Neuronal stem cell (in vitro differentiated cells): ENCODE data around the gene UBE2QL1.

Experiments
- DNase-seq: peaks from one replicate; pipeline ENCODE4 v3.0.0-alpha.2; 2013; ENCODE audit warnings: low spot score
- H2AFZ ChIP-seq: one replicate; pipeline ENCODE4 v1.6.1; 2013; ENCODE audit warnings: mild to moderate bottlenecking, low read length, inconsistent platforms
- H2AK5ac ChIP-seq: 2 replicates; pipeline ENCODE4 v1.6.1; 2013; ENCODE audit warnings: low read depth, mild to moderate bottlenecking, inconsistent platforms, low read length, moderate library complexity, mixed read lengths
- H2BK120ac ChIP-seq: 2 replicates; pipeline ENCODE4 v1.6.1; 2013; ENCODE audit warnings: low read depth, mild to moderate bottlenecking, inconsistent platforms, low read length, moderate library complexity, mixed read lengths
- H2BK12ac ChIP-seq: one replicate; pipeline ENCODE4 v1.6.1; 2013; ENCODE audit warnings: low read length, inconsistent platforms
- H2BK15ac ChIP-seq: 2 replicates; pipeline ENCODE4 v1.6.1; 2013; ENCODE audit warnings: mild to moderate bottlenecking, low read length, inconsistent platforms, mixed read lengths
- H2BK5ac ChIP-seq: one replicate; pipeline ENCODE4 v1.6.1; 2013; ENCODE audit warnings: inconsistent platforms, mild to moderate bottlenecking, low read length, moderate library complexity
- H3K14ac ChIP-seq: one replicate; pipeline ENCODE4 v1.6.1; 2013; ENCODE audit warnings: low read length, inconsistent platforms
- H3K18ac ChIP-seq: 2 replicates; pipeline ENCODE4 v1.6.1; 2013; ENCODE audit warnings: low read length, inconsistent platforms
- H3K23ac ChIP-seq: 2 replicates; pipeline ENCODE4 v1.6.1; 2013; ENCODE audit warnings: low read depth, mild to moderate bottlenecking, mixed read lengths, low read length, inconsistent platforms; ENCODE audit not compliant: poor library complexity
- H3K27ac ChIP-seq: replicated peaks from 3 replicates; pipeline ENCODE4 v1.5.1; 2013; ENCODE audit warnings: low read length, inconsistent platforms
- H3K27me3 ChIP-seq, 3 experiments: 2 replicates each; pipeline ENCODE4 v1.6.1; 2013; ENCODE audit warnings: low read length in 3 of 3, mild to moderate bottlenecking in 2 of 3, inconsistent platforms in 1 of 3, low read depth in 1 of 3, mixed read lengths in 1 of 3, moderate library complexity in 1 of 3; ENCODE audit not compliant: control insufficient read depth in 3 of 3, insufficient read depth in 3 of 3
- H3K36me3 ChIP-seq, 2 donors: replicated peaks in 1 of 2; 2 replicates each; pipeline ENCODE4 v1.6.1; 2013; ENCODE audit warnings: low read length in 2 of 2; ENCODE audit not compliant: control insufficient read depth in 2 of 2, insufficient read depth in 2 of 2
- H3K4ac ChIP-seq: 2 replicates; pipeline ENCODE4 v1.6.1; 2013; ENCODE audit warnings: inconsistent platforms, mild to moderate bottlenecking, low read length, moderate library complexity
- H3K4me1 ChIP-seq, 2 donors: 1 replicate in 1 of 2; 2 replicates in 1 of 2; pipeline ENCODE4 v1.6.1; 2013; ENCODE audit warnings: low read length in 2 of 2, low read depth in 1 of 2; ENCODE audit not compliant: control insufficient read depth in 2 of 2, insufficient read depth in 1 of 2
- H3K4me2 ChIP-seq: one replicate; pipeline ENCODE4 v1.6.1; 2013; ENCODE audit warnings: mild to moderate bottlenecking, low read length, inconsistent platforms; ENCODE audit not compliant: insufficient read depth, poor library complexity, severe bottlenecking
- H3K4me3 ChIP-seq, 2 donors: 2 replicates each; pipeline ENCODE4 v1.5.1; 2013; ENCODE audit warnings: low read length in 2 of 2, mild to moderate bottlenecking in 2 of 2, inconsistent platforms in 1 of 2, moderate library complexity in 1 of 2
- H3K79me1 ChIP-seq: one replicate; pipeline ENCODE4 v1.6.1; 2013; ENCODE audit warnings: low read depth, mild to moderate bottlenecking, inconsistent platforms, low read length, moderate library complexity
- H3K9ac ChIP-seq: one replicate; pipeline ENCODE4 v1.6.1; 2013; ENCODE audit warnings: mild to moderate bottlenecking, low read depth, low read length, inconsistent platforms; ENCODE audit not compliant: poor library complexity
- H3K9me3 ChIP-seq, 2 donors: replicated peaks in 1 of 2; 2 replicates each; pipeline versions ENCODE3 to v1.6.1; 2013; ENCODE audit warnings: low read length in 2 of 2, mild to moderate bottlenecking in 2 of 2, inconsistent platforms in 1 of 2, low read depth in 1 of 2, mixed read lengths in 1 of 2, moderate library complexity in 1 of 2; ENCODE audit not compliant: control insufficient read depth in 2 of 2, insufficient read depth in 1 of 2
- H4K8ac ChIP-seq: one replicate; pipeline ENCODE4 v1.6.1; 2013; ENCODE audit warnings: low read depth, mild to moderate bottlenecking, inconsistent platforms, low read length, moderate library complexity
- H4K91ac ChIP-seq: one replicate; pipeline ENCODE4 v1.6.1; 2013; ENCODE audit warnings: low read length, low read depth, mild to moderate bottlenecking, inconsistent platforms; ENCODE audit not compliant: poor library complexity
- WGBS, 2 donors: extraction: QIAGEN DNeasy Blood & Tissue Kit; methylation state at CpG; one replicate each; pipeline ENCODE4 v1.1.7; 2013; ENCODE audit warnings: missing lambda C conversion rate in 2 of 2, mixed read lengths in 1 of 2; ENCODE audit not compliant: insufficient read length in 2 of 2, insufficient replicate concordance in 1 of 2; ENCODE audit errors: extremely low coverage in 2 of 2; 5-methylcytosine and 5-hydroxymethylcytosine counted together

UBE2QL1 gene

DNA sequence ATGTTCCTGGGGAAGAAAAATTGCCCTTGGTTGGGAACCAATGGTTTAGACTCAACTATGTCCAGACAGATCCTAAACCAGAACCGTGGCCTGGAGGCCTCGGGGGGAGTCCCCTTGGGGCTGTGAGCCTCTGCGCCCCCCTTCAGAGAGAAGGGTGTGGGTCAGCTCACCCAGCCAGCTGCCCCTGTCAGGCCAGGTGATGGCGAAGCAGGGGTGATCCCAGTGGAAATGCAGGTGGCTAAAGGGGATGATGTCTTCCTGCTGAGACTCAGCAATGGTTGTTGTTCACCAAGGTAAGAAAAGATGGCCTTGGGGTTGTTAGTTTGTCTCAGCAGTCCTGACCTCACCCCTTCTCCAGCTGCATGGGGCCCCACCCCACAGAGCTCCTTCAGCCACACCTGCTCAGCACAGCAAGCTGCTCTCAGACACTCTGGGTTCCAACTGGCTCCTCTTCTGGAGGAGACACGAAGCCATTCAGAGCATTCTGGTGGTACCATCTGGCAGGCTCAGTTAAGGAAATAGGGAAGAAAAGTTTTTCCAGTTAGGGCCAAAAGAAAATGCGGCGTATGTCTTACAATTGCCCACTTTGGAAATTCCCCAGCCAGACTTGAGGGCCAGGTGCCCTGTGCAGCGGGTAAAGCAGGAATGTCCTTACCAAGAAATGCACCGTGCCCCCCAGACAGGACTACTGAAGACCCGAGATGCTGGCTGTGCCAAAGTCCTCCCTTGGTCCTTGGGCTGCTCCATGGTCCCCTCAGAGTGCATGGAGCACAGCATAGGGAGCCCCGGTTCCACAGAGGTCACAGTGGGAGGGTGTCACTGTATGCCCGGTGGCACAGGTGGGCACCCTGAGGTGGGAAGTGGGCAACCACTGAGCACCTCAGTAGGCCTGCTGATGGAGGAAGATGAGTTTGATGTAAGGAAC, 94.0 kb downstream of the UBE2QL1 start:
- H3K23ac ChIP-seq: no peak overlapping the region
- peaks cover 0 to 7% of the 10 kb centered on the region in 2 donors for H3K4me1 ChIP-seq
- H3K79me1 ChIP-seq: no peaks in the 10 kb centered on the region
- no peaks in the 10 kb centered on the region for H3K9me3 ChIP-seq
- H3K4me2 ChIP-seq: no peak overlapping the region
- no peak overlapping the region for H3K4me3 ChIP-seq
- no peak overlapping the region for H2BK5ac ChIP-seq
- H2AK5ac ChIP-seq: no peak overlapping the region
- no peak for DNase-seq
- no peak overlapping the region for H4K8ac ChIP-seq
- H2BK15ac ChIP-seq: no peak overlapping the region
- H3K27ac ChIP-seq: no peak overlapping the region
- no peak overlapping the region for H3K14ac ChIP-seq
- no peak overlapping the region for H3K4ac ChIP-seq
- no peaks in the 10 kb centered on the region for H3K36me3 ChIP-seq
- no peak overlapping the region for H2AFZ ChIP-seq
- no peak overlapping the region for H4K91ac ChIP-seq
- H2BK12ac ChIP-seq: no peak overlapping the region
- no peak overlapping the region for H2BK120ac ChIP-seq
- H3K9ac ChIP-seq: no peak overlapping the region
- H3K27me3 ChIP-seq: peaks cover 0 to 11% (median 0%) of the 10 kb centered on the region in 3 experiments
- no peak overlapping the region for H3K18ac ChIP-seq
- no CpG with 5 or more reads among the region's 12 CpGs for WGBS, 2 donors

DNA sequence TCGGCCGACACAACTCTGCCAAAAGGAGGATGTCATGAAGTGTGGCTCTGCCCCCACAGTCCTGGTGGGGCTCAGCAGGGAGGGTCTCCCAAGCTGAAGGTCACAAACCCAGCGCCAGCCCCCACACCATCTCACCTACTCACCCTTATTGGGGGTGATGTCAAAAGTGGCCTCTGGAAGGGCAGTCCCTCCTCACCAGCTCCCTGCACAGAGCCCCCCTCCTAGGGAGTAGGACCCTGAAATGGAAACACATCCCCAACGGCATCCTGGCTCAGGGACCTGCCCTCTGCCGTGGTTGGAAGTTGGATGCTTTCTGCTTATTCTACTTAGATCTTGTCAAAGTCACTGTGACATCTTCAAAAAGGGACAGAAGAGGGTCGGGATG, 94.7 kb downstream of the UBE2QL1 start:
- Histone ChIP-seq H3K4ac (no peak overlapping the region), H3K36me3 (no peaks in the 10 kb centered on the region), H3K9ac (no peak overlapping the region), H3K27ac (no peak overlapping the region), H3K9me3 (no peaks in the 10 kb centered on the region), H2AFZ (no peak overlapping the region), H3K27me3 (peaks cover 0 to 11% (median 0%) of the 10 kb centered on the region in 3 experiments), H4K91ac (no peak overlapping the region), H3K23ac (no peak overlapping the region), H2BK120ac (no peak overlapping the region), H3K4me2 (no peak overlapping the region), H3K14ac (no peak overlapping the region), H3K79me1 (no peaks in the 10 kb centered on the region), H4K8ac (no peak overlapping the region), H2BK15ac (no peak overlapping the region), H3K18ac (no peak overlapping the region), H3K4me1 (peaks cover 0 to 7% of the 10 kb centered on the region in 2 donors), H2AK5ac (no peak overlapping the region), H2BK12ac (no peak overlapping the region), H2BK5ac (no peak overlapping the region), H3K4me3 (no peak overlapping the region)
- DNase-seq: no peak
- no CpG with 5 or more reads among the region's 6 CpGs for WGBS, 2 donors

DNA sequence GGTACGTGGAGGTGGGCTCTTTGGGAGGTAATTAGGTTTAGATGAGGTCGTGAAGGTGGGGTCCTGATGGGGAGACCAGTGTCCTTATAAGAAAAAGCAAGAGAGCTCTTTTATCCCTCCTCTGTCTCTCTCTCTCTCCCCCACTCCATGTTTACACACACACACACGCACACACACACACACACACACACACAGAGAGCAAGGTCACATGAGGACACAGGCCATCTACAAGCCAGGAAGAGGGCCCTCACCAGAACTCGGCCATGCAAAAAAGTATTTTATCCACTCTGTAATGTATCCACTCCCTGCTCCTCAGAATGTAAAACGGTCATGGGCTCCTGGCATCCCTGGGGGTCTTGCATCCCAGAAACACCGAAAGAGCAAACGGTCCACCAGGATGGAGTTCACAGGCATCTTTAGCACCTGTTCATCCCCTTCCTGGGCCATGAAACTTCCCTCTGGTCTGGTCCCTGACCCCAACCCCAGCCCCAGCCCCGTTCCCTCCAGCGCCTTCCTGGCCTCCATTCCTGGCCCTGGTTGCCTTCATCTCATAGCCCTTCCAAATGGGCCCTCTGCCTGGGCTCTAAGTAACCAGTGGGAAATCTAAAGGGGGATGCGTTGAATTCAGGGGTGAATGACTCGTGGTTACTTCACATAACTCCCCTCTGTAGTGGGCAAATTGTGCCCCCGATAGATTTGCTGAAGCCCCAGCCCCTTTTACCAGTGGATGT, 95.3 kb downstream of the UBE2QL1 start:
- Histone ChIP-seq H2BK5ac (no peak overlapping the region), H3K4me3 (no peak overlapping the region), H3K4ac (no peak overlapping the region), H3K9ac (no peak overlapping the region), H2AFZ (no peak overlapping the region), H3K4me2 (no peak overlapping the region), H3K36me3 (no peaks in the 10 kb centered on the region), H3K27ac (no peak overlapping the region), H2BK12ac (no peak overlapping the region), H3K14ac (no peak overlapping the region), H3K27me3 (peaks cover 0 to 11% (median 0%) of the 10 kb centered on the region in 3 experiments), H2BK120ac (no peak overlapping the region), H4K8ac (no peak overlapping the region), H3K79me1 (no peaks in the 10 kb centered on the region), H3K18ac (no peak overlapping the region), H3K23ac (no peak overlapping the region), H3K9me3 (no peaks in the 10 kb centered on the region), H2AK5ac (no peak overlapping the region), H3K4me1 (peaks cover 0 to 7% of the 10 kb centered on the region in 2 donors), H4K91ac (no peak overlapping the region), H2BK15ac (no peak overlapping the region)
- no peak for DNase-seq
- whole genome bisulfite sequencing, 2 donors: no CpG with 5 or more reads among the region's 12 CpGs
